HPDE6-E6E7 (cell line): ENCODE measurements around the gene NAXD.
"Not testable (repeated sequence)": the region's sequence is repeated elsewhere in the genome, so short reads cannot be mapped to it uniquely, and the experiment has no call there.

Source experiments
- DNase-seq: peaks from one replicate; pipeline ENCODE4 v3.0.0; 2011; ENCODE audit warnings: missing footprints; ENCODE audit errors: extremely low spot score

The NAXD gene

GRCh38 chr13:110615322-110616102 is at the start of gene NAXD:
Gene NAXD, plus strand, starts transcription at chr13:110615545. Its CDS starts 57 bp downstream, at chr13:110615602.
- DNase-seq: peak; percentile 100

- no peak for DNase-seq
Measured at GRCh38 chr13:110566171-110566570, 49.2 kb upstream of the NAXD start.

- no peak for DNase-seq
Measured at GRCh38 chr13:110568612-110569011, 46.7 kb upstream of the NAXD start.

- not testable (repeated sequence) for DNase-seq
Measured at GRCh38 chr13:110569962-110570361, 45.4 kb upstream of the NAXD start.

- no peak for DNase-seq
Measured at GRCh38 chr13:110570886-110571285, 44.5 kb upstream of the NAXD start.

GRCh38 chr13:110571896-110572777 is 43.2 kb upstream of the NAXD start:
- DNase-seq: no peak

GRCh38 chr13:110572778-110573118 is 42.6 kb upstream of the NAXD start:
- DNase-seq: no peak

- DNase-seq: no peak
Measured at GRCh38 chr13:110574161-110574560, 41.2 kb upstream of the NAXD start.

GRCh38 chr13:110575322-110576069 is 39.8 kb upstream of the NAXD start:
- no peak for DNase-seq

GRCh38 chr13:110576070-110576394 is 39.3 kb upstream of the NAXD start:
- no peak for DNase-seq

- no peak for DNase-seq
Measured at GRCh38 chr13:110576736-110577476, 38.4 kb upstream of the NAXD start.

GRCh38 chr13:110578363-110578762 is 37.0 kb upstream of the NAXD start:
- DNase-seq: no peak

- DNase-seq: no peak
Measured at GRCh38 chr13:110580800-110581199, 34.5 kb upstream of the NAXD start.

- no peak for DNase-seq
Measured at GRCh38 chr13:110581506-110582185, 33.7 kb upstream of the NAXD start.

- no peak for DNase-seq
Measured at GRCh38 chr13:110582421-110582954, 32.9 kb upstream of the NAXD start.

- DNase-seq: no peak
Measured at GRCh38 chr13:110583178-110583865, 32.0 kb upstream of the NAXD start.

GRCh38 chr13:110589793-110590390 is 25.5 kb upstream of the NAXD start:
- DNase-seq: no peak

- no peak for DNase-seq
Measured at GRCh38 chr13:110590577-110590976, 24.8 kb upstream of the NAXD start.

GRCh38 chr13:110592665-110593064 is 22.7 kb upstream of the NAXD start:
- DNase-seq: no peak
